PC-3 (cell line): ENCODE data around the gene RAB22A. TPM values are rescaled to one million over a fixed set of nuclear protein-coding genes. Genes with fewer than 3 reads are reported as not detected.
"Not testable (repeated sequence)": the region's sequence is repeated elsewhere in the genome, so short reads cannot be mapped to it uniquely, and the experiment has no call there.

ENCODE experiments used
- ATAC-seq: fragments of 200-7000 bp; cut with Tn5 transposase; 2 replicates; pipeline ENCODE4 v1.9.1; 2020; ENCODE audit warnings: mild to moderate bottlenecking, moderate library complexity
- BruUV-seq: library from RNA; stranded (reverse); fragments of 400-500 nt; replicated peaks from 2 replicates; lab custom pipeline; 2021; lab: Mats Ljungman, UMichigan
- CTCF ChIA-PET: fragments of 300-600 bp; sonication (Branson Sonifier 250); formaldehyde crosslinking; loops from one replicate; lab custom pipeline; 2022; ENCODE audit warnings: antibody characterized with exemption; lab: Charles Lee
- POLR2A ChIA-PET: fragments of 300-600 bp; sonication (Branson Sonifier 250); formaldehyde crosslinking; loops from one replicate; lab custom pipeline; 2022; ENCODE audit warnings: antibody characterized with exemption; ENCODE audit not compliant: unreplicated experiment; lab: Charles Lee
- DNase-seq: peaks from one replicate; pipeline ENCODE4 v3.0.0-alpha.2; 2015
- H2AFZ ChIP-seq: fragments of 300-600 bp; sonication (generic); 2 replicates; pipeline ENCODE4 v1.6.0; 2016; ENCODE audit warnings: antibody characterized with exemption, low read length
- H3F3A ChIP-seq: fragments of 300-600 bp; sonication (generic); one replicate; pipeline ENCODE4 v1.6.0; 2017; ENCODE audit warnings: antibody characterized with exemption, low read length, control low read depth, mild to moderate bottlenecking; ENCODE audit not compliant: unreplicated experiment
- H3K27ac ChIP-seq: fragments of 300-600 bp; sonication (generic); 2 replicates; pipeline ENCODE4 v1.5.1; 2016; ENCODE audit warnings: mild to moderate bottlenecking, low read length
- H3K27me3 ChIP-seq: fragments of 300-600 bp; sonication (generic); 2 replicates; pipeline ENCODE4 v1.6.1; 2016; ENCODE audit warnings: low read length, mixed read lengths
- H3K36me3 ChIP-seq: fragments of 300-600 bp; sonication (generic); 2 replicates; pipeline ENCODE4 v1.6.1; 2016; ENCODE audit warnings: low read depth, mixed run types, low read length, mixed read lengths
- H3K4me1 ChIP-seq: fragments of 300-600 bp; sonication (generic); 2 replicates; pipeline ENCODE4 v1.5.1; 2016; ENCODE audit warnings: low read length; ENCODE audit not compliant: insufficient read depth
- H3K4me2 ChIP-seq: fragments of 300-600 bp; sonication (generic); 2 replicates; pipeline ENCODE4 v1.6.0; 2016; ENCODE audit warnings: low read length
- H3K4me3 ChIP-seq: fragments of 300-600 bp; sonication (generic); 2 replicates; pipeline ENCODE4 v1.5.1; 2016; ENCODE audit warnings: mild to moderate bottlenecking, low read length, mixed read lengths
- H3K79me2 ChIP-seq: fragments of 300-600 bp; sonication (generic); 2 replicates; pipeline ENCODE4 v1.6.1; 2017; ENCODE audit warnings: low read length, mixed read lengths
- H3K9ac ChIP-seq: fragments of 300-600 bp; sonication (generic); 2 replicates; pipeline ENCODE4 v1.6.0; 2016; ENCODE audit warnings: mild to moderate bottlenecking, low read length
- H3K9me2 ChIP-seq: fragments of 300-600 bp; sonication (generic); replicated peaks from 2 replicates; pipeline ENCODE4 v1.6.1; 2016; ENCODE audit warnings: mixed run types, low read length, mixed read lengths
- H3K9me3 ChIP-seq: fragments of 300-600 bp; sonication (generic); 2 replicates; pipeline ENCODE4 v1.6.1; 2016; ENCODE audit warnings: low read length, mixed read lengths
- H4K20me1 ChIP-seq: fragments of 300-600 bp; sonication (generic); 2 replicates; pipeline ENCODE4 v1.6.1; 2016; ENCODE audit warnings: low read length, mixed read lengths
- EZH2 ChIP-seq: fragments of 300-600 bp; sonication (generic); IDR thresholded peaks from one replicate; pipeline ENCODE4 v1.6.1; 2017; ENCODE audit warnings: antibody characterized with exemption, mild to moderate bottlenecking, low read length; ENCODE audit not compliant: unreplicated experiment
- EZH2phosphoT487 ChIP-seq: fragments of 300-600 bp; sonication (generic); IDR thresholded peaks from 2 replicates; pipeline ENCODE4 v1.6.1; 2018; ENCODE audit warnings: mild to moderate bottlenecking, antibody characterized with exemption, low read length, borderline replicate concordance
- intact Hi-C: fragments of 100-400 bp; cut with micrococcal nuclease; formaldehyde crosslinking; loops from 2 replicates; pipeline ENCODE4 v1.9.0; 2023
- total RNA-seq: library from RNA; depleted of rRNA; stranded (reverse); fragments of >200 nt; gene quantifications from 2 replicates; pipeline ENCODE4 v1.2.3, GENCODE V29; 2014; rRNA removed
- TF ChIP-seq, protein P1 (sequence below): fragments of 300-600 bp; sonication (generic); conservative IDR thresholded peaks from 2 replicates; pipeline ENCODE4 v1.5.1; 2017; ENCODE audit warnings: antibody characterized with exemption, low read depth, mild to moderate bottlenecking, low read length

The RAB22A gene
- total RNA-seq, 1 experiment from 2014 or later, result 47.4 TPM

DNA sequence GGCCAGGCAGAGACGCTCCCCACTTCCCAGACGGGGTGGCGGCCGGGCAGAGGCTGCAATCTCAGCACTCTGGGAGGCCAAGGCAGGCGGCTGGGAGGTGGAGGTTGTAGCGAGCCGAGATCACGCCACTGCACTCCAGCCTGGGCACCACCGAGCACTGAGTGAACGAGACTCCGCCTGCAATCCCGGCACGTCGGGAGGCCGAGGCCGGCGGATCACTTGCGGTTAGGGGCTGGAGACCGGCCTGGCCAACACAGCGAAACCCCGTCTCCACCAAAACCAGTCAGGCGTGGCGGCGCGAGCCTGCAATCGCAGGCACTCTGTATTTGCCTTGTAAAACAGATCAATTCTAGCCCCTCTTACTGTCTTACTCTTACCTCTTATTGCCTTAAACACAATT, 105.3 kb downstream of the RAB22A start:
- H4K20me1 ChIP-seq, result peaks cover 12% of the 10 kb centered on the region; the same call in 1 of the 2 replicates
- ATAC-seq, H3K9ac ChIP-seq, intact Hi-C loops, H3K9me2 ChIP-seq, H3K27ac ChIP-seq, H2AFZ ChIP-seq, H3K9me3 ChIP-seq, H3F3A ChIP-seq, H3K27me3 ChIP-seq, BruUV-seq, CTCF ChIA-PET, H3K4me3 ChIP-seq, H3K4me2 ChIP-seq, POLR2A ChIA-PET, DNase-seq, H3K4me1 ChIP-seq: not testable (repeated sequence)
- H3K36me3 ChIP-seq, result peaks cover 23% of the 10 kb centered on the region; the same call in 1 of the 2 replicates
- peaks cover 78% of the 10 kb centered on the region for H3K79me2 ChIP-seq

DNA sequence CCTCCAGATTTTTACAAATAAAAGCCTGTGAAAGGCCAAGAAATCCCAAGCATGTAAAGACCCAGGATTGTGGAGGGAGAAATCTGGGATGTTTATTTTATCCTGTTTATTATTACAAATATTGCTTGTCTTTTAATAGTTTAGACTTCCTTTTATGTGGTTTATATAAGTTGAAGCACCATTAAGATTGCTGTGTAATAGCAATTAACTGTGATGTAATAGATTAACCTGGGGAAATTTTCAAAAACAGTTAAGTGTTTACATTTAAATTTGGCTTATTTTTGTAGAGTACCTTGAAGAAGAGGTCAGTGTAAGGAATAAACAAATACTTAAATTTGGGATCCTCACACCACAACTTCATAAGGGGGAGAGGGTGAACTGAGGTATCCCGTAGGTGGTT, 106.5 kb downstream of the RAB22A start:
- intact Hi-C loops, result no loop called here
- ATAC-seq, result no peak
- no peak for TF ChIP-seq EZH2
- H3K79me2 ChIP-seq, result peaks cover 71% of the 10 kb centered on the region
- no peaks in the 10 kb centered on the region for H3K9me3 ChIP-seq
- no peaks in the 10 kb centered on the region for H3K9me2 ChIP-seq
- no peak overlapping the region for H2AFZ ChIP-seq
- BruUV-seq, result no TSS peak
- CTCF ChIA-PET, result no interaction called here
- no peak overlapping the region for H3K4me3 ChIP-seq
- POLR2A ChIA-PET, result no interaction called here
- peaks cover 10% of the 10 kb centered on the region for H3K4me1 ChIP-seq
- H4K20me1 ChIP-seq, result peaks cover 15% of the 10 kb centered on the region
- no peak for DNase-seq
- no peak overlapping the region for H3K27ac ChIP-seq
- no peak overlapping the region for H3K4me2 ChIP-seq
- H3K27me3 ChIP-seq, result no peaks in the 10 kb centered on the region
- peaks cover 24% of the 10 kb centered on the region; the same call in 1 of the 2 replicates for H3K36me3 ChIP-seq
- H3F3A ChIP-seq, result no peaks in the 10 kb centered on the region
- H3K9ac ChIP-seq, result no peak overlapping the region

DNA sequence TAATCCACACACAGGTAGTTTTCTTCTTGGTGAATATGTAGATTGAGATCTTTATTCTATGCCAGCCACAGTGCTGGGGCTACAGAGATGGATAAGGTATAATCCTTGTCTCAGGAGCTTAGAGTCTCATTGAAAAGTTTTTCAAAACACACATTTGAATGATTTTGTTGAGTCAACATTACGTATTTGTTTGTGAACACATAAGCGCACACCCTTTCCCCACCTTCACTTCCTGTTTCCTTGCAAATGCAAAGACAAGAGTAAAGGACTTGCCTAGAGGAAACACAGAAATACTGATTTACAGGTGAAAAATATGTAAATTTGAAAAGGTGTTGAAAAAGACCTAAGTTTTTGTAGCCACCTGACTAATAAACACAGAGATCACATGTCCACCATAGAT, 107.3 kb downstream of the RAB22A start:
- intact Hi-C loops, result no loop called here
- ChIA-PET CTCF (no interaction called here), POLR2A (no interaction called here)
- Histone ChIP-seq H3K4me1 (peaks cover 12% of the 10 kb centered on the region), H2AFZ (no peak overlapping the region), H4K20me1 (peaks cover 21% of the 10 kb centered on the region), H3K4me3 (no peak overlapping the region), H3K4me2 (no peak overlapping the region), H3K79me2 (peaks cover 71% of the 10 kb centered on the region), H3K9me3 (no peaks in the 10 kb centered on the region), H3F3A (no peaks in the 10 kb centered on the region), H3K27me3 (no peaks in the 10 kb centered on the region), H3K36me3 (peaks cover 31% of the 10 kb centered on the region; the same call in 1 of the 2 replicates), H3K9me2 (no peaks in the 10 kb centered on the region), H3K9ac (no peak overlapping the region), H3K27ac (no peak overlapping the region)
- DNase-seq (no peak), ATAC-seq (no peak)
- no TSS peak for BruUV-seq
- TF ChIP-seq EZH2phosphoT487 (no peak), EZH2 (no peak)
- TF ChIP-seq, protein P1, sequence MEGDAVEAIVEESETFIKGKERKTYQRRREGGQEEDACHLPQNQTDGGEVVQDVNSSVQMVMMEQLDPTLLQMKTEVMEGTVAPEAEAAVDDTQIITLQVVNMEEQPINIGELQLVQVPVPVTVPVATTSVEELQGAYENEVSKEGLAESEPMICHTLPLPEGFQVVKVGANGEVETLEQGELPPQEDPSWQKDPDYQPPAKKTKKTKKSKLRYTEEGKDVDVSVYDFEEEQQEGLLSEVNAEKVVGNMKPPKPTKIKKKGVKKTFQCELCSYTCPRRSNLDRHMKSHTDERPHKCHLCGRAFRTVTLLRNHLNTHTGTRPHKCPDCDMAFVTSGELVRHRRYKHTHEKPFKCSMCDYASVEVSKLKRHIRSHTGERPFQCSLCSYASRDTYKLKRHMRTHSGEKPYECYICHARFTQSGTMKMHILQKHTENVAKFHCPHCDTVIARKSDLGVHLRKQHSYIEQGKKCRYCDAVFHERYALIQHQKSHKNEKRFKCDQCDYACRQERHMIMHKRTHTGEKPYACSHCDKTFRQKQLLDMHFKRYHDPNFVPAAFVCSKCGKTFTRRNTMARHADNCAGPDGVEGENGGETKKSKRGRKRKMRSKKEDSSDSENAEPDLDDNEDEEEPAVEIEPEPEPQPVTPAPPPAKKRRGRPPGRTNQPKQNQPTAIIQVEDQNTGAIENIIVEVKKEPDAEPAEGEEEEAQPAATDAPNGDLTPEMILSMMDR, result no peak

Other genes with a start within 250 kb of the RAB22A start
- not detected in 2 replicates for gene ANKRD60, start 81.1 kb upstream of the RAB22A start, total RNA-seq
- 16.5 and 23.0 TPM in 2 replicates for gene VAPB, start 79.5 kb downstream of the RAB22A start, total RNA-seq
- 2.0 and 4.9 TPM in 2 replicates for gene APCDD1L, start 205.7 kb downstream of the RAB22A start, total RNA-seq